ENCODE data around the gene TBC1D3D.
"Not testable (repeated sequence)": the region's sequence is repeated elsewhere in the genome, so short reads cannot be mapped to it uniquely, and the experiment has no call there.

TBC1D3D gene

GRCh38 chr17:38003676-38004075 is at the start of gene TBC1D3D:
Gene TBC1D3D, plus strand, starts transcription at chr17:38003976. Its CDS starts 1,585 bp downstream, at chr17:38005561.
- not testable (repeated sequence) for DNase-seq

- DNase-seq = not testable (repeated sequence)
These were observed 14.8 kb upstream of the TBC1D3D start, which contains the start of gene TBC1D3L for GRCh38 chr17:37988960-37989359. Gene TBC1D3L, minus strand, starts transcription at chr17:37989060. Its CDS starts 1,540 bp downstream, at chr17:37987520.

Measured in activated gamma-delta T cell treated with Interleukin-2 at 50 U/mL for 16 hours (primary cell).